ENCODE data around the gene MAP1LC3B.

MAP1LC3B gene

GRCh38 chr16:87347932-87348615 is 44.1 kb upstream of the MAP1LC3B start:
- DNase-seq (ENCODE audit: low spot score) = peak; percentile 49
- peaks cover 16% of the 10 kb centered on the region for H3K36me3 ChIP-seq (ENCODE audit: low read depth)
- no peak overlapping the region for H3K27ac ChIP-seq (ENCODE audit: poor library complexity, severe bottlenecking)
- ATAC-seq (ENCODE audit: low read depth) = no peak
- H3K9me3 ChIP-seq (ENCODE audit: severe bottlenecking) = no peaks in the 10 kb centered on the region
- TF ChIP-seq CTCF (IDR thresholded peaks at IDR 0.05; ENCODE audit: poor library complexity, severe bottlenecking) = no peak
- H3K4me3 ChIP-seq (ENCODE audit: severe bottlenecking) = no peak overlapping the region
- no peaks in the 10 kb centered on the region for H3K27me3 ChIP-seq (ENCODE audit: insufficient read depth, poor library complexity, severe bottlenecking)
- H3K4me1 ChIP-seq (ENCODE audit: insufficient read depth, poor library complexity, severe bottlenecking) = no peaks in the 10 kb centered on the region

GRCh38 chr16:87348616-87349157 is 43.4 kb upstream of the MAP1LC3B start:
- Histone ChIP-seq H3K4me3 (ENCODE audit: severe bottlenecking) (no peak overlapping the region), H3K27me3 (ENCODE audit: insufficient read depth, poor library complexity, severe bottlenecking) (no peaks in the 10 kb centered on the region), H3K36me3 (ENCODE audit: low read depth) (peaks cover 14% of the 10 kb centered on the region), H3K9me3 (ENCODE audit: severe bottlenecking) (no peaks in the 10 kb centered on the region), H3K4me1 (ENCODE audit: insufficient read depth, poor library complexity, severe bottlenecking) (no peaks in the 10 kb centered on the region), H3K27ac (ENCODE audit: poor library complexity, severe bottlenecking) (no peak overlapping the region)
- ATAC-seq (ENCODE audit: low read depth) (no peak; the same call in 2 of the 3 replicates), DNase-seq (ENCODE audit: low spot score) (no peak)
- TF ChIP-seq CTCF (IDR thresholded peaks at IDR 0.05; ENCODE audit: poor library complexity, severe bottlenecking) = no peak

- H3K4me1 ChIP-seq (ENCODE audit: insufficient read depth, poor library complexity, severe bottlenecking) = no peaks in the 10 kb centered on the region
- no peak for DNase-seq (ENCODE audit: low spot score)
- no peak overlapping the region for H3K27ac ChIP-seq (ENCODE audit: poor library complexity, severe bottlenecking)
- H3K36me3 ChIP-seq (ENCODE audit: low read depth) = peaks cover 14% of the 10 kb centered on the region
- ATAC-seq (ENCODE audit: low read depth) = no peak
- H3K9me3 ChIP-seq (ENCODE audit: severe bottlenecking) = no peaks in the 10 kb centered on the region
- H3K27me3 ChIP-seq (ENCODE audit: insufficient read depth, poor library complexity, severe bottlenecking) = no peaks in the 10 kb centered on the region
- no peak for TF ChIP-seq CTCF (IDR thresholded peaks at IDR 0.05; ENCODE audit: poor library complexity, severe bottlenecking)
- no peak overlapping the region for H3K4me3 ChIP-seq (ENCODE audit: severe bottlenecking)
Measured at GRCh38 chr16:87350031-87350430, 42.1 kb upstream of the MAP1LC3B start.

GRCh38 chr16:87350681-87351319 is 41.3 kb upstream of the MAP1LC3B start:
- no peak for ATAC-seq (ENCODE audit: low read depth)
- Histone ChIP-seq H3K27me3 (ENCODE audit: insufficient read depth, poor library complexity, severe bottlenecking) (no peaks in the 10 kb centered on the region), H3K4me1 (ENCODE audit: insufficient read depth, poor library complexity, severe bottlenecking) (no peaks in the 10 kb centered on the region), H3K27ac (ENCODE audit: poor library complexity, severe bottlenecking) (no peak overlapping the region), H3K36me3 (ENCODE audit: low read depth) (peaks cover 14% of the 10 kb centered on the region), H3K9me3 (ENCODE audit: severe bottlenecking) (no peaks in the 10 kb centered on the region), H3K4me3 (ENCODE audit: severe bottlenecking) (no peak overlapping the region)
- no peak for TF ChIP-seq CTCF (IDR thresholded peaks at IDR 0.05; ENCODE audit: poor library complexity, severe bottlenecking)
- no peak for DNase-seq (ENCODE audit: low spot score)

- Histone ChIP-seq H3K36me3 (ENCODE audit: low read depth) (peaks cover 14% of the 10 kb centered on the region), H3K4me3 (ENCODE audit: severe bottlenecking) (no peak overlapping the region), H3K27me3 (ENCODE audit: insufficient read depth, poor library complexity, severe bottlenecking) (no peaks in the 10 kb centered on the region), H3K9me3 (ENCODE audit: severe bottlenecking) (no peaks in the 10 kb centered on the region), H3K4me1 (ENCODE audit: insufficient read depth, poor library complexity, severe bottlenecking) (no peaks in the 10 kb centered on the region), H3K27ac (ENCODE audit: poor library complexity, severe bottlenecking) (no peak overlapping the region)
- no peak for ATAC-seq (ENCODE audit: low read depth)
- TF ChIP-seq CTCF (IDR thresholded peaks at IDR 0.05; ENCODE audit: poor library complexity, severe bottlenecking) = no peak
- DNase-seq (ENCODE audit: low spot score) = no peak
Measured at GRCh38 chr16:87351320-87351698, 40.8 kb upstream of the MAP1LC3B start.
